Smooth muscle cell (in vitro differentiated cells): ENCODE measurements around the gene PLA2G12B. TPM values are rescaled to one million over a fixed set of nuclear protein-coding genes. Genes with fewer than 3 reads are reported as not detected.

Experiments
- DNase-seq: peaks from one replicate; lab custom pipeline; 2025; ENCODE audit not compliant: unreplicated experiment; lab: John Stamatoyannopoulos, UW
- H2AFZ ChIP-seq: fragments of 200-600 bp; sonication (generic); 2 replicates; pipeline ENCODE4 v1.6.0; 2016; ENCODE audit warnings: antibody characterized with exemption, low read depth, mild to moderate bottlenecking
- H3F3A ChIP-seq: fragments of 200-600 bp; sonication (generic); 2 replicates; pipeline ENCODE4 v1.6.0; 2017; ENCODE audit warnings: antibody characterized with exemption, low read depth
- H3K27ac ChIP-seq: fragments of 200-600 bp; sonication (generic); 2 replicates; pipeline ENCODE4 v1.5.1; 2016; ENCODE audit warnings: low read depth, mild to moderate bottlenecking
- H3K27me3 ChIP-seq: fragments of 200-600 bp; sonication (generic); 2 replicates; pipeline ENCODE4 v1.6.1; 2016; ENCODE audit warnings: low read depth, mild to moderate bottlenecking
- H3K36me3 ChIP-seq: fragments of 200-600 bp; sonication (generic); 2 replicates; pipeline ENCODE4 v1.5.1; 2016; ENCODE audit warnings: low read depth
- H3K4me1 ChIP-seq: fragments of 200-600 bp; sonication (generic); 2 replicates; pipeline ENCODE4 v1.5.1; 2016; ENCODE audit warnings: low read depth
- H3K4me2 ChIP-seq: fragments of 200-600 bp; sonication (generic); 2 replicates; pipeline ENCODE4 v1.6.0; 2016; ENCODE audit warnings: mild to moderate bottlenecking
- H3K4me3 ChIP-seq: fragments of 200-600 bp; sonication (generic); 2 replicates; pipeline ENCODE4 v1.5.1; 2016; ENCODE audit warnings: mild to moderate bottlenecking
- H3K79me2 ChIP-seq: fragments of 200-600 bp; sonication (generic); 2 replicates; pipeline ENCODE4 v1.6.0; 2016; ENCODE audit warnings: low read depth, mild to moderate bottlenecking
- H3K9ac ChIP-seq: fragments of 200-600 bp; sonication (generic); 2 replicates; pipeline ENCODE4 v1.6.0; 2016; ENCODE audit warnings: low read depth
- H3K9me3 ChIP-seq: fragments of 200-600 bp; sonication (generic); replicated peaks from 2 replicates; pipeline ENCODE4 v1.5.1; 2016; ENCODE audit warnings: low read depth
- H4K20me1 ChIP-seq: fragments of 200-600 bp; sonication (generic); 2 replicates; pipeline ENCODE4 v1.6.0; 2016; ENCODE audit warnings: low read depth
- CTCF ChIP-seq: fragments of 200-600 bp; sonication (generic); IDR thresholded peaks from 2 replicates; pipeline ENCODE4 v1.5.1; 2017; ENCODE audit warnings: borderline replicate concordance, mild to moderate bottlenecking, antibody characterized with exemption; ENCODE audit not compliant: insufficient read depth, poor library complexity, severe bottlenecking
- WGBS: methylation state at CpG from one replicate; pipeline ENCODE4 v1.1.7; 2016; ENCODE audit warnings: low lambda C conversion rate; 5-methylcytosine and 5-hydroxymethylcytosine counted together
- polyA plus RNA-seq: library from polyadenylated mRNA; unstranded; fragments of >200 nt; fragmentation: Nextera tagmentation; extraction: Ambion mirVana; gene quantifications from 2 replicates; pipeline ENCODE4 v1.2.1, GENCODE V29; 2016
- total RNA-seq: library from RNA; depleted of rRNA; stranded (reverse); fragments of >200 nt; gene quantifications from 2 replicates; pipeline ENCODE4 v1.2.3, GENCODE V29; 2014

PLA2G12B gene
- total and polyA plus RNA-seq, 2 experiments from 2014 or later: not detected

- Histone ChIP-seq H3K79me2 (no peaks in the 10 kb centered on the region), H3F3A (peaks cover 5% of the 10 kb centered on the region), H3K4me3 (no peak overlapping the region), H3K27ac (no peak overlapping the region), H3K9ac (no peak overlapping the region), H2AFZ (no peak overlapping the region), H3K27me3 (no peaks in the 10 kb centered on the region), H3K4me1 (no peaks in the 10 kb centered on the region), H3K9me3 (peaks cover 28% of the 10 kb centered on the region), H4K20me1 (no peaks in the 10 kb centered on the region), H3K4me2 (no peak overlapping the region), H3K36me3 (no peaks in the 10 kb centered on the region)
- no peak for DNase-seq
- no peak for TF ChIP-seq CTCF
- 98% methylated on average over 4 of the region's 4 CpGs for WGBS
Observed at GRCh38 chr10:72981028-72981881, 26.6 kb upstream of the PLA2G12B start.

DNA sequence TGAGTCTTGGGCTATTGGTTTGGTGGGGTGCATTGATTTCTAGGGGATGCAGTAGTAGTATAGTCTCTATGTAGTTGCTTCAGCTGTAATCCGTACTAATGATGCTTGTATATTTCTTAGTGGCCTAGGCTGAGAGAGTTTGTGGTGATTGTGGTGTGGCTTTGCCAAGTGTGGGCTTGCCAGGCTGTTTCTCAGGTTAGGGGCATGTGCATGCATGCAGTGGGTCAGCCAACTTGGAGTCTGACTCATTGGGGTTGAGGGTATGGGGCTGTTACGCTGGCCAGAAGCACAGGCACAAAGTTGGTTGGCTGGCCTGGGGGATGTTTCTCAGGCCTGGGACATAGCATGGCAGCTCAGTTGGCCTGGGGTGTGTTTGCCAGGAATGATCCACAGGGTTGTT lies 25.7 kb upstream of the PLA2G12B start:
- no peak for TF ChIP-seq CTCF
- no peak overlapping the region for H3K4me3 ChIP-seq
- H3K36me3 ChIP-seq: no peaks in the 10 kb centered on the region
- no peaks in the 10 kb centered on the region for H3K4me1 ChIP-seq
- H3K9ac ChIP-seq: no peak overlapping the region
- no peaks in the 10 kb centered on the region for H3K27me3 ChIP-seq
- H3K27ac ChIP-seq: no peak overlapping the region
- H3K4me2 ChIP-seq: no peak overlapping the region
- H2AFZ ChIP-seq: no peak overlapping the region
- peaks cover 34% of the 10 kb centered on the region for H3K9me3 ChIP-seq
- H4K20me1 ChIP-seq: no peaks in the 10 kb centered on the region
- no peaks in the 10 kb centered on the region for H3K79me2 ChIP-seq
- no peak for DNase-seq
- no peaks in the 10 kb centered on the region for H3F3A ChIP-seq
- WGBS: 78% methylated on average over 2 of the region's 2 CpGs

- H3K36me3 ChIP-seq: no peaks in the 10 kb centered on the region
- no peak overlapping the region for H3K27ac ChIP-seq
- no peak overlapping the region for H2AFZ ChIP-seq
- no peaks in the 10 kb centered on the region for H4K20me1 ChIP-seq
- H3K4me2 ChIP-seq: no peak overlapping the region
- H3F3A ChIP-seq: no peaks in the 10 kb centered on the region
- H3K4me1 ChIP-seq: no peaks in the 10 kb centered on the region
- no peak for DNase-seq
- no peak overlapping the region for H3K9ac ChIP-seq
- peaks cover 34% of the 10 kb centered on the region for H3K9me3 ChIP-seq
- TF ChIP-seq CTCF: no peak
- H3K4me3 ChIP-seq: no peak overlapping the region
- no peaks in the 10 kb centered on the region for H3K79me2 ChIP-seq
- no peaks in the 10 kb centered on the region for H3K27me3 ChIP-seq
Observed at GRCh38 chr10:72979709-72980108, 25.1 kb upstream of the PLA2G12B start.

- Histone ChIP-seq H3K9ac (no peak overlapping the region), H3K36me3 (no peaks in the 10 kb centered on the region), H3K4me2 (no peak overlapping the region), H3K4me3 (no peak overlapping the region), H3K4me1 (no peaks in the 10 kb centered on the region), H2AFZ (no peak overlapping the region), H3K27me3 (no peaks in the 10 kb centered on the region), H3F3A (no peaks in the 10 kb centered on the region), H3K9me3 (peaks cover 34% of the 10 kb centered on the region), H4K20me1 (no peaks in the 10 kb centered on the region), H3K79me2 (no peaks in the 10 kb centered on the region), H3K27ac (no peak overlapping the region)
- WGBS: 80% methylated on average over 1 of the region's 1 CpG
- no peak for DNase-seq
- TF ChIP-seq CTCF: no peak
Observed at GRCh38 chr10:72976886-72977285, 22.3 kb upstream of the PLA2G12B start.
